HCT116 (cell line): Measurements from ENCODE around the gene UGT1A3.

Experiments used
- CBX3 ChIP-seq: IDR thresholded peaks from 2 replicates; pipeline ENCODE4 v1.6.1; 2012; ENCODE audit warnings: low read depth
- CEBPB ChIP-seq: IDR thresholded peaks from 2 replicates; pipeline ENCODE4 v1.6.1; 2012; ENCODE audit warnings: low read depth
- EZH2 ChIP-seq: fragments of 200-600 bp; sonication (generic); IDR thresholded peaks from 2 replicates; pipeline ENCODE4 v1.6.1; 2017; ENCODE audit warnings: antibody characterized with exemption, mixed run types
- JUND ChIP-seq: IDR thresholded peaks from 2 replicates; pipeline ENCODE4 v1.6.1; 2012
- POLR2A ChIP-seq: IDR thresholded peaks from 2 replicates; pipeline ENCODE4 v1.7.0; 2011; ENCODE audit warnings: borderline replicate concordance; ENCODE audit not compliant: insufficient read depth, insufficient read length; ENCODE audit errors: extremely low read depth
- POLR2AphosphoS5 ChIP-seq: IDR thresholded peaks from 2 replicates; pipeline ENCODE4 v1.6.1; 2011; ENCODE audit warnings: mild to moderate bottlenecking, low read depth, low read length, moderate library complexity
- RAD21 ChIP-seq: IDR thresholded peaks from 2 replicates; pipeline ENCODE4 v1.6.1; 2012; ENCODE audit warnings: low read depth, mild to moderate bottlenecking
- SIN3A ChIP-seq: IDR thresholded peaks from 2 replicates; pipeline ENCODE4 v1.6.1; 2012; ENCODE audit warnings: low read depth
- YY1 ChIP-seq: IDR thresholded peaks from 2 replicates; pipeline ENCODE4 v1.6.1; 2011; ENCODE audit warnings: low read length, low read depth, moderate library complexity, mild to moderate bottlenecking; ENCODE audit not compliant: insufficient replicate concordance; ENCODE audit errors: extremely low read depth
- ZNF274 ChIP-seq: fragments of 200-500 bp; sonication (Bioruptor generic); IDR thresholded peaks from 2 replicates; pipeline ENCODE4 v1.6.1; 2014; ENCODE audit warnings: mild to moderate bottlenecking, low read depth, low read length, inconsistent platforms
- TF ChIP-seq, protein P1 (sequence below), 3 experiments: fragments of 200-600 bp in 1 of 3; sonication (generic) in 1 of 3; IDR thresholded peaks in 2 of 3; conservative IDR thresholded peaks in 1 of 3; 2 replicates each; pipeline ENCODE4 v1.5.1; 2012 to 2017; ENCODE audit warnings: low read depth in 2 of 3, low read length in 2 of 3, antibody characterized with exemption in 1 of 3, borderline replicate concordance in 1 of 3, control low read depth in 1 of 3, mild to moderate bottlenecking in 1 of 3, mixed read lengths in 1 of 3, mixed run types in 1 of 3, moderate library complexity in 1 of 3; ENCODE audit not compliant: insufficient read depth in 1 of 3
- TF ChIP-seq, protein P2 (sequence below): IDR thresholded peaks from 2 replicates; pipeline ENCODE4 v1.6.1; 2012
- TF ChIP-seq, protein P3 (sequence below): IDR thresholded peaks from 2 replicates; pipeline ENCODE4 v1.6.1; 2011; ENCODE audit warnings: mild to moderate bottlenecking, low read length, moderate library complexity; ENCODE audit not compliant: insufficient replicate concordance; ENCODE audit errors: extremely low read depth
- TF ChIP-seq, protein P4 (sequence below): IDR thresholded peaks from 2 replicates; pipeline ENCODE4 v1.6.1; 2012; ENCODE audit warnings: low read depth

DNA sequence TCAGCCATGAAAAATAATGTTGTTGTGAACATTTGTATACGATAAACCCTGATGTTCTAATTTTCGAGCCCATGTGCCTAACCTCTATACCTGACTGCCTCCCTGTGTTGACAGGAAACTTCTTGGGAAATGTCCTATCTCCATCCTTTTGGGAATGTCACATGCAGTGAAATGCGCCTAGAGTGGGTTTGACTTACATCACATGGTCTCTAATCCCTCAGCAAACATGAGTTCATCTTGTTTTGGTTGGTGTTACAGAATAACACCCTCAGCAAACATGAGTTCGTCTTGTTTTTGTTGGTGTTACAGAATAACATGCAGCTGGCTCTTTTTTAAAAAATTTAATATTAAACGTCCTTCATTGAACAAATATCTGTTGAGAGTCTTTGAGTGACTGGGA, 40.5 kb upstream of the UGT1A3 start:
- TF ChIP-seq, protein P1, sequence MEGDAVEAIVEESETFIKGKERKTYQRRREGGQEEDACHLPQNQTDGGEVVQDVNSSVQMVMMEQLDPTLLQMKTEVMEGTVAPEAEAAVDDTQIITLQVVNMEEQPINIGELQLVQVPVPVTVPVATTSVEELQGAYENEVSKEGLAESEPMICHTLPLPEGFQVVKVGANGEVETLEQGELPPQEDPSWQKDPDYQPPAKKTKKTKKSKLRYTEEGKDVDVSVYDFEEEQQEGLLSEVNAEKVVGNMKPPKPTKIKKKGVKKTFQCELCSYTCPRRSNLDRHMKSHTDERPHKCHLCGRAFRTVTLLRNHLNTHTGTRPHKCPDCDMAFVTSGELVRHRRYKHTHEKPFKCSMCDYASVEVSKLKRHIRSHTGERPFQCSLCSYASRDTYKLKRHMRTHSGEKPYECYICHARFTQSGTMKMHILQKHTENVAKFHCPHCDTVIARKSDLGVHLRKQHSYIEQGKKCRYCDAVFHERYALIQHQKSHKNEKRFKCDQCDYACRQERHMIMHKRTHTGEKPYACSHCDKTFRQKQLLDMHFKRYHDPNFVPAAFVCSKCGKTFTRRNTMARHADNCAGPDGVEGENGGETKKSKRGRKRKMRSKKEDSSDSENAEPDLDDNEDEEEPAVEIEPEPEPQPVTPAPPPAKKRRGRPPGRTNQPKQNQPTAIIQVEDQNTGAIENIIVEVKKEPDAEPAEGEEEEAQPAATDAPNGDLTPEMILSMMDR (IDR thresholded peaks at IDR 0.05 in 2 of 3, conservative IDR thresholded peaks at IDR 0.05 in 1 of 3; ENCODE audit: borderline replicate concordance in 1 of 3, insufficient read depth in 1 of 3, low read depth in 2 of 3, low read length in 2 of 3): no peak
- TF ChIP-seq, protein P2, sequence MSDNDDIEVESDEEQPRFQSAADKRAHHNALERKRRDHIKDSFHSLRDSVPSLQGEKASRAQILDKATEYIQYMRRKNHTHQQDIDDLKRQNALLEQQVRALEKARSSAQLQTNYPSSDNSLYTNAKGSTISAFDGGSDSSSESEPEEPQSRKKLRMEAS: no peak
- TF ChIP-seq ZNF274: no peak
- TF ChIP-seq, protein P3, sequence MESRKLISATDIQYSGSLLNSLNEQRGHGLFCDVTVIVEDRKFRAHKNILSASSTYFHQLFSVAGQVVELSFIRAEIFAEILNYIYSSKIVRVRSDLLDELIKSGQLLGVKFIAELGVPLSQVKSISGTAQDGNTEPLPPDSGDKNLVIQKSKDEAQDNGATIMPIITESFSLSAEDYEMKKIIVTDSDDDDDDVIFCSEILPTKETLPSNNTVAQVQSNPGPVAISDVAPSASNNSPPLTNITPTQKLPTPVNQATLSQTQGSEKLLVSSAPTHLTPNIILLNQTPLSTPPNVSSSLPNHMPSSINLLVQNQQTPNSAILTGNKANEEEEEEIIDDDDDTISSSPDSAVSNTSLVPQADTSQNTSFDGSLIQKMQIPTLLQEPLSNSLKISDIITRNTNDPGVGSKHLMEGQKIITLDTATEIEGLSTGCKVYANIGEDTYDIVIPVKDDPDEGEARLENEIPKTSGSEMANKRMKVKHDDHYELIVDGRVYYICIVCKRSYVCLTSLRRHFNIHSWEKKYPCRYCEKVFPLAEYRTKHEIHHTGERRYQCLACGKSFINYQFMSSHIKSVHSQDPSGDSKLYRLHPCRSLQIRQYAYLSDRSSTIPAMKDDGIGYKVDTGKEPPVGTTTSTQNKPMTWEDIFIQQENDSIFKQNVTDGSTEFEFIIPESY: no peak
- TF ChIP-seq, protein P4, sequence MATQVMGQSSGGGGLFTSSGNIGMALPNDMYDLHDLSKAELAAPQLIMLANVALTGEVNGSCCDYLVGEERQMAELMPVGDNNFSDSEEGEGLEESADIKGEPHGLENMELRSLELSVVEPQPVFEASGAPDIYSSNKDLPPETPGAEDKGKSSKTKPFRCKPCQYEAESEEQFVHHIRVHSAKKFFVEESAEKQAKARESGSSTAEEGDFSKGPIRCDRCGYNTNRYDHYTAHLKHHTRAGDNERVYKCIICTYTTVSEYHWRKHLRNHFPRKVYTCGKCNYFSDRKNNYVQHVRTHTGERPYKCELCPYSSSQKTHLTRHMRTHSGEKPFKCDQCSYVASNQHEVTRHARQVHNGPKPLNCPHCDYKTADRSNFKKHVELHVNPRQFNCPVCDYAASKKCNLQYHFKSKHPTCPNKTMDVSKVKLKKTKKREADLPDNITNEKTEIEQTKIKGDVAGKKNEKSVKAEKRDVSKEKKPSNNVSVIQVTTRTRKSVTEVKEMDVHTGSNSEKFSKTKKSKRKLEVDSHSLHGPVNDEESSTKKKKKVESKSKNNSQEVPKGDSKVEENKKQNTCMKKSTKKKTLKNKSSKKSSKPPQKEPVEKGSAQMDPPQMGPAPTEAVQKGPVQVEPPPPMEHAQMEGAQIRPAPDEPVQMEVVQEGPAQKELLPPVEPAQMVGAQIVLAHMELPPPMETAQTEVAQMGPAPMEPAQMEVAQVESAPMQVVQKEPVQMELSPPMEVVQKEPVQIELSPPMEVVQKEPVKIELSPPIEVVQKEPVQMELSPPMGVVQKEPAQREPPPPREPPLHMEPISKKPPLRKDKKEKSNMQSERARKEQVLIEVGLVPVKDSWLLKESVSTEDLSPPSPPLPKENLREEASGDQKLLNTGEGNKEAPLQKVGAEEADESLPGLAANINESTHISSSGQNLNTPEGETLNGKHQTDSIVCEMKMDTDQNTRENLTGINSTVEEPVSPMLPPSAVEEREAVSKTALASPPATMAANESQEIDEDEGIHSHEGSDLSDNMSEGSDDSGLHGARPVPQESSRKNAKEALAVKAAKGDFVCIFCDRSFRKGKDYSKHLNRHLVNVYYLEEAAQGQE: no peak
- no peak for TF ChIP-seq YY1
- no peak for TF ChIP-seq CEBPB
- TF ChIP-seq POLR2AphosphoS5: no peak
- TF ChIP-seq RAD21: no peak
- TF ChIP-seq POLR2A: no peak
- TF ChIP-seq SIN3A: no peak
- TF ChIP-seq JUND: no peak
- TF ChIP-seq EZH2: no peak
- TF ChIP-seq CBX3: no peak
